ENCODE measurements around the gene TBR1. TPM values are rescaled to one million over a fixed set of nuclear protein-coding genes. Genes with fewer than 3 reads are reported as not detected.

TBR1 gene
- total and polyA plus RNA-seq, 3 donors from 2014 or later: 0.92 to 5.3 (median 2.4) TPM

DNA sequence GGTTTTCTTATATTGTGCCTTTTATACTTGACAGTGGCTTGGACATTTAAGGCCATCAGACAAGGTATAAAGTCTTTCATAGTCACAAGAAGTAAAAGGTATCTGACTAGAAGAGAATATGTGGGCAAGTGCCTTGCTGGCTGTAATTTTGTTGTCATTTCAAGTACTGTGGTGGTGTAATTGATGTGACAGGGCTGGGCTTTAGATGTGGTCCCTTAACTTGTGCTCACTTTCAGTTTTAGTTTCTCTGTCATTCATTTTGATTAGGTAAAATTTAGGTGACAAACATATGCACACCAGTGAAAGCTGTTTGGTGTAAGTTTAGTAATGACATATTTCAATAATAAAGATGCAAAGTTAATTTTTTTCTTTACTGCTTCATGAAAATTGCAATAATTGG is 31.2 kb upstream of the TBR1 start:
- intact Hi-C loops (cut with DNase I; ENCODE audit: low total_unique reads): no loop called here
- Histone ChIP-seq H3K36me3 (ENCODE audit: low read depth, missing control alignments) (no peaks in the 10 kb centered on the region), H3K9me3 (no peaks in the 10 kb centered on the region), H3K4me1 (no peaks in the 10 kb centered on the region), H3K27me3 (no peaks in the 10 kb centered on the region), H3K27ac (no peak overlapping the region), H3K4me3 (no peak overlapping the region)
- TF ChIP-seq, protein P1, sequence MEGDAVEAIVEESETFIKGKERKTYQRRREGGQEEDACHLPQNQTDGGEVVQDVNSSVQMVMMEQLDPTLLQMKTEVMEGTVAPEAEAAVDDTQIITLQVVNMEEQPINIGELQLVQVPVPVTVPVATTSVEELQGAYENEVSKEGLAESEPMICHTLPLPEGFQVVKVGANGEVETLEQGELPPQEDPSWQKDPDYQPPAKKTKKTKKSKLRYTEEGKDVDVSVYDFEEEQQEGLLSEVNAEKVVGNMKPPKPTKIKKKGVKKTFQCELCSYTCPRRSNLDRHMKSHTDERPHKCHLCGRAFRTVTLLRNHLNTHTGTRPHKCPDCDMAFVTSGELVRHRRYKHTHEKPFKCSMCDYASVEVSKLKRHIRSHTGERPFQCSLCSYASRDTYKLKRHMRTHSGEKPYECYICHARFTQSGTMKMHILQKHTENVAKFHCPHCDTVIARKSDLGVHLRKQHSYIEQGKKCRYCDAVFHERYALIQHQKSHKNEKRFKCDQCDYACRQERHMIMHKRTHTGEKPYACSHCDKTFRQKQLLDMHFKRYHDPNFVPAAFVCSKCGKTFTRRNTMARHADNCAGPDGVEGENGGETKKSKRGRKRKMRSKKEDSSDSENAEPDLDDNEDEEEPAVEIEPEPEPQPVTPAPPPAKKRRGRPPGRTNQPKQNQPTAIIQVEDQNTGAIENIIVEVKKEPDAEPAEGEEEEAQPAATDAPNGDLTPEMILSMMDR (IDR thresholded peaks at IDR 0.05): no peak
- TF ChIP-seq POLR2A (IDR thresholded peaks at IDR 0.05): no peak
- no peak for DNase-seq

DNA sequence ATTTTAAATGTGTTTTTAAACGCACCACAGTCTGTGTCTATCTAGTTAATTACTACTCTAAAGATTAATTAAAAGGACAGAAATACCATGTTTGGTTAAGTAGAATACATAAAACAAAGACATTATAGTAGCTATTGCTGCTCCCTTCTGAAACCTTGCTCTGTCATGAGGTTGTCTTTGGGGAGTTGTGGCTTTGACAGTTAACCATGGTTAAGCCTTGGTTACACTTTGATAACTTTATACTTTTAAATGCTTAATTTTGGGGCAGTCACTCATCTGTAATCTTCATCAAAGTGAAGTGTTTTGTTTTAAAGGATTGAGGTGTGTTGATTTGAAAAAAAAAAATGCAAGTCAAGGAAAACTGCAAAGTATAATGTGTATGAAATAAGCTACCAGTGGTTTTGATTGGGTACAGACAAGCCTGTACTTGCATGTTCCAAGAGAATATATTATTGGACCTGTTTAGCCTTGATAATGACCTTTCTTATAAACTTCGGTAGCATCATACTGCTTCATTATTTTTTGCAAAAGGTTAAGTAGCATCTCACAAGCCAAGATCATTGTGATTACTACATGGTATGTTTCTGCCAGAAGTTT is 29.8 kb upstream of the TBR1 start:
- WGBS, 2 donors: 72 to 79% methylated on average over 2 of the region's 2 CpGs
- no peaks in the 10 kb centered on the region for H3K4me1 ChIP-seq
- TF ChIP-seq POLR2A (IDR thresholded peaks at IDR 0.05): no peak
- TF ChIP-seq, protein P1 (IDR thresholded peaks at IDR 0.05): no peak
- H3K4me3 ChIP-seq: no peak overlapping the region
- no peak overlapping the region for H3K27ac ChIP-seq
- no peak for DNase-seq
- no peaks in the 10 kb centered on the region for H3K9me3 ChIP-seq
- no peaks in the 10 kb centered on the region for H3K27me3 ChIP-seq
- no peaks in the 10 kb centered on the region for H3K36me3 ChIP-seq (ENCODE audit: low read depth, missing control alignments)
- intact Hi-C loops (cut with DNase I; ENCODE audit: low total_unique reads): no loop called here

DNA sequence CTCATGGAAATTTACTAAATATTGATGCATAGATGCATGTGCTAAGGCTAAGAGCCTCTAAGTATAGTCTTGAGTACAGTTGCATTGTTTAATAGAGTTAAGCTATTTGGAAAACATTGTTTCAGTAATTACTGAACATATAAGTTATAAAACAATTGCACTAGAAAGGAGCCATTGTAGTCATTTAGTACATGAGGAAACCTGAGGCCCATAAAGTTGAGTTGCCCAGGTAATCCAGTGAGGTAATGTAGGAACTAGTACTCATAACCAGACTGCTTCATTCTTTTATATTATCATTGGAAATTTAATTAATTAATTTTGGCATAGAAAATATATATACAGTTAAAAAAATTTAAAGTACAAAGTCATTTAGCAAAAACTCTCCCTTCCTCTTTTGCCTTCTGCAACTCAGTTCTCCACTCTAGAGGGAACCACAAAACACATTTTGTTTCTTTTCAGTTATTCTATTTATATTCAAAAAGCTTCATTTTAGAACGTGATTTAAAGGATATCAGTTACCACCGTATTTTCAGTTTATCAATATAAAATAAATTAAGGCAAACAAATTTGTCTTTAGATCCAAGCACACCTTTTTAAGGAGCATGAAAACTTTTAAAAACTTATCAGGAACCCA is 27.8 kb upstream of the TBR1 start:
- 93 to 94% methylated on average over 2 of the region's 2 CpGs for WGBS, 2 donors

DNA sequence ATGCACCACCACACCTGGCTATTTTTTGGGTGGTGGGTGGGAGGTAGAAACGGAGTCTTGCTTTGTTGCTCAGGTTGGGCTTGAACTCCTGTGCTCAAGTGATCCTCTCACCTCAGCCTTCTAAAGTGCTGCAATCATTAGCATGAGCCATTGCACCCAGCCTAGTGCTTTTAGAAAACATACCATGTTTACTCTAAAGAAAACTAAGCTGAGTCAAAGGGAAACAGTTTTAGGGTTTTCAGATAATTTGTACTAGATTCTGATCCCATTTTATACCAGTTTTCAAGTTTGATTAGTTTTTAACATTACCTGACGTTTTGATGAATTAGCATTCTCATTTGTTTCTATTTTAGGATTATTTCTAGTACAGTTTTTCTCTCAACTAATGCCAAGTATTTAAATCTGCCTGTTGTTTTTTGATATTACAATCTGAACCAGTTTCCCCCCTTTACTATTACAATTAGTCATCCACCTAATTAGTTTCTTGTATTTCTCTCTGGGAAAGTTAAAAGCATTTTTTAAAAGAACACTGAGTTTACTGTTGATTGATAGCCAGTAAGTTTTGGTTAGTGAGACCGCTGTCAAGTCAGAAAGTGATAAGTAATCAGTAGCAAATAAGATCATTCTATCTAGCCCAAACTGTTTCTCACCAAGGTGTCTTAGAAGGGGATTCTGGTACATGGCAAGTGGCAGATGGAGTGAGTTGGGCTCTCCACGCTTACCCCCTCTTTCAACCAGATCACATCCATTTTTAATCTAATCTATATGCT is 24.2 kb upstream of the TBR1 start:
- no peak overlapping the region for H3K27ac ChIP-seq
- no peaks in the 10 kb centered on the region for H3K4me1 ChIP-seq
- no peaks in the 10 kb centered on the region for H3K9me3 ChIP-seq
- DNase-seq: no peak
- TF ChIP-seq POLR2A (IDR thresholded peaks at IDR 0.05): no peak
- TF ChIP-seq, protein P1 (IDR thresholded peaks at IDR 0.05): no peak
- H3K36me3 ChIP-seq (ENCODE audit: low read depth, missing control alignments): no peaks in the 10 kb centered on the region
- intact Hi-C loops (cut with DNase I; ENCODE audit: low total_unique reads): no loop called here
- WGBS, 2 donors: 88 to 89% methylated on average over 4 of the region's 4 CpGs
- no peaks in the 10 kb centered on the region for H3K27me3 ChIP-seq
- no peak overlapping the region for H3K4me3 ChIP-seq

More for the DNA sequence above, 27.8 kb upstream of the TBR1 start:
- Histone ChIP-seq H3K9me3 (no peaks in the 10 kb centered on the region), H3K27me3 (no peaks in the 10 kb centered on the region), H3K4me1 (no peaks in the 10 kb centered on the region), H3K36me3 (ENCODE audit: low read depth, missing control alignments) (no peaks in the 10 kb centered on the region), H3K27ac (no peak overlapping the region), H3K4me3 (no peak overlapping the region)
- intact Hi-C loops (cut with DNase I; ENCODE audit: low total_unique reads): no loop called here
- DNase-seq: no peak
- TF ChIP-seq POLR2A (IDR thresholded peaks at IDR 0.05): no peak
- TF ChIP-seq, protein P1 (IDR thresholded peaks at IDR 0.05): no peak
